SK-N-SH treated with all-trans-retinoic acid at 6 μM for 48 hours (cell line): ENCODE data around the gene FDXR.

Experiments
- ATAC-seq: fragments of 200-7000 bp; cut with Tn5 transposase; 3 replicates; pipeline ENCODE4 v1.9.1; 2020; ENCODE audit warnings: mild to moderate bottlenecking, moderate library complexity
- ARNTL ChIP-seq: fragments of 450-650 bp; formaldehyde crosslinking; IDR thresholded peaks from 2 replicates; pipeline ENCODE4 v1.5.0; 2020; ENCODE audit warnings: low read depth, mild to moderate bottlenecking, moderate library complexity, borderline replicate concordance
- BACH2 ChIP-seq: fragments of 250-450 bp; sonication (Bioruptor Pico); IDR thresholded peaks from 2 replicates; pipeline ENCODE4 v1.9.0; 2021; ENCODE audit warnings: mild to moderate bottlenecking, borderline replicate concordance
- CSDC2 ChIP-seq: fragments of 250-450 bp; sonication (Bioruptor Pico); IDR thresholded peaks from 2 replicates; pipeline ENCODE4 v1.5.0; 2020; ENCODE audit warnings: mild to moderate bottlenecking, moderate library complexity
- ISL1 ChIP-seq: fragments of 250-450 bp; sonication (Bioruptor Pico); IDR thresholded peaks from 2 replicates; pipeline ENCODE4 v2.1.2; 2022; ENCODE audit warnings: mild to moderate bottlenecking, moderate library complexity
- OSR1 ChIP-seq: fragments of 250-450 bp; sonication (Bioruptor Pico); IDR thresholded peaks from 2 replicates; pipeline ENCODE4 v1.8.0; 2022; ENCODE audit warnings: moderate library complexity, mild to moderate bottlenecking, inconsistent platforms
- PATZ1 ChIP-seq: fragments of 250-450 bp; sonication (Bioruptor Pico); IDR thresholded peaks from 2 replicates; pipeline ENCODE4 v1.8.0; 2020; ENCODE audit warnings: mild to moderate bottlenecking, moderate library complexity, borderline replicate concordance
- RARB ChIP-seq: fragments of 250-450 bp; sonication (Bioruptor Pico); IDR thresholded peaks from 2 replicates; pipeline ENCODE4 v1.8.0; 2021; ENCODE audit warnings: mild to moderate bottlenecking, moderate library complexity
- TCF4 ChIP-seq: fragments of 250-450 bp; sonication (Bioruptor Pico); IDR thresholded peaks from 2 replicates; pipeline ENCODE4 v1.8.0; 2021; ENCODE audit warnings: mild to moderate bottlenecking, moderate library complexity, borderline replicate concordance
- TOX ChIP-seq: fragments of 250-450 bp; sonication (Bioruptor Pico); IDR thresholded peaks from 2 replicates; pipeline ENCODE4 v1.8.0; 2021; ENCODE audit warnings: mild to moderate bottlenecking, moderate library complexity, borderline replicate concordance
- ZC3H10 ChIP-seq: fragments of 250-450 bp; sonication (Bioruptor Pico); IDR thresholded peaks from 2 replicates; pipeline ENCODE4 v1.5.1; 2021; ENCODE audit warnings: mild to moderate bottlenecking, moderate library complexity
- ZFP3 ChIP-seq: fragments of 250-450 bp; sonication (Bioruptor Pico); IDR thresholded peaks from 2 replicates; pipeline ENCODE4 v1.5.0; 2020; ENCODE audit warnings: mild to moderate bottlenecking, moderate library complexity
- ZNF8 ChIP-seq: fragments of 450-650 bp; formaldehyde crosslinking; IDR thresholded peaks from 2 replicates; pipeline ENCODE4 v1.5.0; 2020; ENCODE audit warnings: mild to moderate bottlenecking, moderate library complexity
- TF ChIP-seq, protein P1 (sequence below): fragments of 250-450 bp; sonication (Bioruptor Pico); IDR thresholded peaks from 2 replicates; pipeline ENCODE4 v1.5.1; 2020; ENCODE audit warnings: low read depth, mild to moderate bottlenecking, moderate library complexity
- TF ChIP-seq, protein P2 (sequence below): fragments of 250-450 bp; sonication (Bioruptor Pico); IDR thresholded peaks from 2 replicates; pipeline ENCODE4 v1.5.1; 2021; ENCODE audit warnings: mild to moderate bottlenecking, moderate library complexity
- TF ChIP-seq, protein P3 (sequence below): fragments of 250-450 bp; sonication (Bioruptor Pico); IDR thresholded peaks from 2 replicates; pipeline ENCODE4 v1.8.0; 2021; ENCODE audit warnings: low read depth, mild to moderate bottlenecking, moderate library complexity, borderline replicate concordance
- TF ChIP-seq, protein P4 (sequence below): fragments of 250-450 bp; sonication (Bioruptor Pico); IDR thresholded peaks from 2 replicates; pipeline ENCODE4 v1.5.0; 2020; ENCODE audit warnings: mild to moderate bottlenecking, moderate library complexity

The FDXR gene

DNA sequence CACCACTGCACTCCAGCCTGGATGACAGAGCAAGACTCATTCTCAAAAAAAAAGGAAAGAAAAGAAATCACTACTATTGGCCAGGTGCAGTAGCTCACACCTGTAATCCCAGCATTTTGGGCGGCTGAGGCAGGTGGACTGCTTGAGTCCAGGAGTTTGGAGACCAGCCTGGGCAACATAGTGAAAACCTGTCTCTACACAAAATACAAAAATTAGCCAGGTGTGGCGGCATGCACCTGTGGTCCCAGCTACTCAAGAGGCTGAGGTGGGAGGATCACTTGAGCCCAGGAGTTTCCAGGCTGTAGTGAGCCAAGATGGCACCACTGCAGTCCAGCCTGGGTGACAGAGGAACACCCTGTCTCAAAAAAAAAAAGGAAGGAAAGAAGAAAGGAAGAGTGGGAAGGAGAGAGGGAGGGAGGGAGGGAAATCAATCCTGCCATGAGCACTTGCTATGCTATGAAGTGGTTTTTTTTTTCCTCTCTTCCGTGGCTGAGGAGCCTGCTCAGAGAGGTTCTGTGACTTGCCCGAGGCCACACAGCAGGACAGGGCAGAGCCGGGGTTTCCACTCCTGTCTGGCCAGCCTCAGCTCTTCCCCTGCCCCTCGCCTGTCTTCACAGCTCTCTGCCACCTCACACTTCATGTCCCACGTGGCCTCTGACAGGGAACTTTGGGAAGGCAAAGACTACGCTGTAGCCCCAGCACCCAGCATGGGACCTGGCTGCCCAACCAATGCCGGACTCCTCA is 24.0 kb downstream of the FDXR start:
- ATAC-seq, result no peak
- TF ChIP-seq, protein P1, sequence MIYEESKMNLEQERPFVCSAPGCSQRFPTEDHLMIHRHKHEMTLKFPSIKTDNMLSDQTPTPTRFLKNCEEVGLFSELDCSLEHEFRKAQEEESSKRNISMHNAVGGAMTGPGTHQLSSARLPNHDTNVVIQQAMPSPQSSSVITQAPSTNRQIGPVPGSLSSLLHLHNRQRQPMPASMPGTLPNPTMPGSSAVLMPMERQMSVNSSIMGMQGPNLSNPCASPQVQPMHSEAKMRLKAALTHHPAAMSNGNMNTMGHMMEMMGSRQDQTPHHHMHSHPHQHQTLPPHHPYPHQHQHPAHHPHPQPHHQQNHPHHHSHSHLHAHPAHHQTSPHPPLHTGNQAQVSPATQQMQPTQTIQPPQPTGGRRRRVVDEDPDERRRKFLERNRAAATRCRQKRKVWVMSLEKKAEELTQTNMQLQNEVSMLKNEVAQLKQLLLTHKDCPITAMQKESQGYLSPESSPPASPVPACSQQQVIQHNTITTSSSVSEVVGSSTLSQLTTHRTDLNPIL (CRISPR knock-in tag), result no peak
- TF ChIP-seq ZFP3 (CRISPR knock-in tag), result no peak
- TF ChIP-seq TOX (CRISPR knock-in tag), result no peak

GRCh38 chr17:74846621-74847020 is 26.2 kb downstream of the FDXR start:
- no peak for ATAC-seq
- TF ChIP-seq, protein P2, sequence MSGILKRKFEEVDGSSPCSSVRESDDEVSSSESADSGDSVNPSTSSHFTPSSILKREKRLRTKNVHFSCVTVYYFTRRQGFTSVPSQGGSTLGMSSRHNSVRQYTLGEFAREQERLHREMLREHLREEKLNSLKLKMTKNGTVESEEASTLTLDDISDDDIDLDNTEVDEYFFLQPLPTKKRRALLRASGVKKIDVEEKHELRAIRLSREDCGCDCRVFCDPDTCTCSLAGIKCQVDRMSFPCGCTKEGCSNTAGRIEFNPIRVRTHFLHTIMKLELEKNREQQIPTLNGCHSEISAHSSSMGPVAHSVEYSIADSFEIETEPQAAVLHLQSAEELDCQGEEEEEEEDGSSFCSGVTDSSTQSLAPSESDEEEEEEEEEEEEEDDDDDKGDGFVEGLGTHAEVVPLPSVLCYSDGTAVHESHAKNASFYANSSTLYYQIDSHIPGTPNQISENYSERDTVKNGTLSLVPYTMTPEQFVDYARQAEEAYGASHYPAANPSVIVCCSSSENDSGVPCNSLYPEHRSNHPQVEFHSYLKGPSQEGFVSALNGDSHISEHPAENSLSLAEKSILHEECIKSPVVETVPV (CRISPR knock-in tag), result no peak
- TF ChIP-seq, protein P3, sequence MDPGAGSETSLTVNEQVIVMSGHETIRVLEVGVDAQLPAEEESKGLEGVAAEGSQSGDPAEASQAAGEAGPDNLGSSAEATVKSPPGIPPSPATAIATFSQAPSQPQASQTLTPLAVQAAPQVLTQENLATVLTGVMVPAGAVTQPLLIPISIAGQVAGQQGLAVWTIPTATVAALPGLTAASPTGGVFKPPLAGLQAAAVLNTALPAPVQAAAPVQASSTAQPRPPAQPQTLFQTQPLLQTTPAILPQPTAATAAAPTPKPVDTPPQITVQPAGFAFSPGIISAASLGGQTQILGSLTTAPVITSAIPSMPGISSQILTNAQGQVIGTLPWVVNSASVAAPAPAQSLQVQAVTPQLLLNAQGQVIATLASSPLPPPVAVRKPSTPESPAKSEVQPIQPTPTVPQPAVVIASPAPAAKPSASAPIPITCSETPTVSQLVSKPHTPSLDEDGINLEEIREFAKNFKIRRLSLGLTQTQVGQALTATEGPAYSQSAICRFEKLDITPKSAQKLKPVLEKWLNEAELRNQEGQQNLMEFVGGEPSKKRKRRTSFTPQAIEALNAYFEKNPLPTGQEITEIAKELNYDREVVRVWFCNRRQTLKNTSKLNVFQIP (CRISPR knock-in tag), result no peak
- no peak for TF ChIP-seq OSR1 (CRISPR knock-in tag)
- no peak for TF ChIP-seq ISL1 (CRISPR knock-in tag)
- no peak for TF ChIP-seq ARNTL (CRISPR knock-in tag)
- TF ChIP-seq ZC3H10 (CRISPR knock-in tag), result no peak
- TF ChIP-seq, protein P1 (CRISPR knock-in tag), result no peak
- no peak for TF ChIP-seq ZFP3 (CRISPR knock-in tag)
- TF ChIP-seq BACH2 (CRISPR knock-in tag), result no peak
- no peak for TF ChIP-seq TCF4
- TF ChIP-seq, protein P4, sequence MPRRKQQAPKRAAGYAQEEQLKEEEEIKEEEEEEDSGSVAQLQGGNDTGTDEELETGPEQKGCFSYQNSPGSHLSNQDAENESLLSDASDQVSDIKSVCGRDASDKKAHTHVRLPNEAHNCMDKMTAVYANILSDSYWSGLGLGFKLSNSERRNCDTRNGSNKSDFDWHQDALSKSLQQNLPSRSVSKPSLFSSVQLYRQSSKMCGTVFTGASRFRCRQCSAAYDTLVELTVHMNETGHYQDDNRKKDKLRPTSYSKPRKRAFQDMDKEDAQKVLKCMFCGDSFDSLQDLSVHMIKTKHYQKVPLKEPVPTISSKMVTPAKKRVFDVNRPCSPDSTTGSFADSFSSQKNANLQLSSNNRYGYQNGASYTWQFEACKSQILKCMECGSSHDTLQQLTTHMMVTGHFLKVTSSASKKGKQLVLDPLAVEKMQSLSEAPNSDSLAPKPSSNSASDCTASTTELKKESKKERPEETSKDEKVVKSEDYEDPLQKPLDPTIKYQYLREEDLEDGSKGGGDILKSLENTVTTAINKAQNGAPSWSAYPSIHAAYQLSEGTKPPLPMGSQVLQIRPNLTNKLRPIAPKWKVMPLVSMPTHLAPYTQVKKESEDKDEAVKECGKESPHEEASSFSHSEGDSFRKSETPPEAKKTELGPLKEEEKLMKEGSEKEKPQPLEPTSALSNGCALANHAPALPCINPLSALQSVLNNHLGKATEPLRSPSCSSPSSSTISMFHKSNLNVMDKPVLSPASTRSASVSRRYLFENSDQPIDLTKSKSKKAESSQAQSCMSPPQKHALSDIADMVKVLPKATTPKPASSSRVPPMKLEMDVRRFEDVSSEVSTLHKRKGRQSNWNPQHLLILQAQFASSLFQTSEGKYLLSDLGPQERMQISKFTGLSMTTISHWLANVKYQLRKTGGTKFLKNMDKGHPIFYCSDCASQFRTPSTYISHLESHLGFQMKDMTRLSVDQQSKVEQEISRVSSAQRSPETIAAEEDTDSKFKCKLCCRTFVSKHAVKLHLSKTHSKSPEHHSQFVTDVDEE (CRISPR knock-in tag), result no peak

DNA sequence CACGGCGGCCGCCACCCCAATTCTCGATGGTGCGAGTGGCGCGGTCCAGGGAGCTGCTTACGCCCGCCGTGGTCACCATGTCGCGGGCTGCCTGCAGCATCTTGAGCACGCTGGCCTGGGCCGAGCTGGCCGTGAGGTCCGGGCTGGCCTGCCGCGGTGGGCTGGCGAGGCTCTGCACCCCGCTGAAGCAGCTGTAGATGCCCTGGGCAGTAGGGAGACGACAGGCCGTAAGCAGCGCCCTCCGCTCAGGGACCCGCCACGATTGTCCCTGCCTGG is 29.5 kb downstream of the FDXR start:
- no peak for TF ChIP-seq ZNF8 (CRISPR knock-in tag)
- no peak for TF ChIP-seq TOX (CRISPR knock-in tag)
- TF ChIP-seq ZC3H10 (CRISPR knock-in tag), result no peak
- TF ChIP-seq CSDC2, result no peak
- no peak for TF ChIP-seq RARB (CRISPR knock-in tag)
- no peak for TF ChIP-seq BACH2 (CRISPR knock-in tag)
- no peak for TF ChIP-seq ZFP3 (CRISPR knock-in tag)
- TF ChIP-seq OSR1 (CRISPR knock-in tag), result no peak
- no peak for ATAC-seq

GRCh38 chr17:74842599-74843351 is 30.0 kb downstream of the FDXR start:
- ATAC-seq, result peak; percentile 88
- TF ChIP-seq, protein P1 (CRISPR knock-in tag), result no peak
- TF ChIP-seq PATZ1 (CRISPR knock-in tag), result peak; percentile 81; the same call in 1 of the 2 replicates
